ENCODE data around the gene WWOX. TPM values are rescaled to one million over a fixed set of nuclear protein-coding genes. Genes with fewer than 3 reads are reported as not detected.

WWOX gene
- total and polyA plus RNA-seq, 2 of the 13 experiments (the other 11 are each of a cell fraction or from before 2014, with no cell fraction given): 9.1 to 37.4 TPM

DNA sequence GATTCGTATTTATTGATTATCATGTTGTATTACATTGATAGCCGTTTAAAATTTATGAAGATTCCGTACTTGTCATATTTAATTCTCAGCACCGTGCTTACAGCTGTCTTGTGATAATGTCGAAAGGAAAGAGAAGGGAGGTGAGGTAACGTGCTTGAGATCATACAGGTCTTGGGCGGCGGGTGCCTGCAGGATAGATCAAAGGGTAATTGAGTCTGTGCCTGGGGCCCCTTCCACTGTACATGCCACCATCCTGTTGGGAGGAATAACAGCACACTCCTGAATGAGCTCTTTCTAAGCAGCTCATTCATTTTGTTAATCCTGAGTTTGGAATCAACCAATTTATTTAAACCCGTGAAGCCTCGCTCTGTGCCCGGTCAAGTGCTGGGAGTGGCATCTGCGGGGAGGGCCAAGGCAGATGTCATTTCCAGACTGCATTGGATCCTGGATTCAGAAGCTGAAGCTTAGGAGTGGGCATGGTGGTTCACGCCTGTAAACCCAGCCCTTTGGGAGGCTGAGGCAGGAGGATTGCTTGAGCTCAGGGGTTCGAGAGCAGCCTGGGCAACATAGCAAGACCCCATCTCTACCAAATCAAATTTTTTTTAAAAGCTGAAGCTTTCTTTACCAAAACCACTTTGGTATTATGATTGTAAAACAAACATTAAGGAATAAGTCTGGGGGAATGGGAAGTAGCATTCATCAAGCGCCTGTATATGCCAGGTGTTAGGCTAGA is 25.8 kb downstream of the WWOX start:
- H3K27me3 ChIP-seq (ENCODE audit: control insufficient read depth in 1 of 2, insufficient read depth in 2 of 2, low read length in 2 of 2): no peaks in the 10 kb centered on the region
- BruUV-seq (replicated peaks): no TSS peak
- in situ Hi-C loops (cut with HindIII; ENCODE audit: extremely low pct_ligation_motif_present, low pct_unique_long_range_greater_than_20kb): loop anchor here (10.0 kb wide), 1 partner anchor 360 kb away; no protein-coding TSS in a partner anchor
- intact Hi-C loops (cut with micrococcal nuclease; ENCODE audit: unreplicated experiment): loop anchor here (10.0 kb wide), 1 partner anchor 60 kb away; no protein-coding TSS in a partner anchor
- no peaks in the 10 kb centered on the region for H4K20me1 ChIP-seq (ENCODE audit: insufficient read depth, low read length)
- peaks cover 40% of the 10 kb centered on the region for H3K4me1 ChIP-seq (ENCODE audit: insufficient read depth, low read length)
- FAIRE-seq (no peak), ATAC-seq (no peak), DNase-seq (ENCODE audit: low spot score) (no peak)
- POLR2A ChIA-PET: interaction anchor here (0.9 to 2.8 kb wide), 2 partner anchors 9 to 10 kb away, joined by 3 to 9 read pairs; no protein-coding TSS in a partner anchor
- H2AFZ ChIP-seq (ENCODE audit: low read length): no peak overlapping the region
- no peaks in the 10 kb centered on the region for H3K9me3 ChIP-seq (ENCODE audit: low read length)
- CTCF ChIA-PET (ENCODE audit: low intra/inter-chr PET ratio, low total read pairs): no interaction called here
- WGBS (ENCODE audit: low lambda C conversion rate): 86% methylated on average over 15 of the region's 15 CpGs
- H3K4me3 ChIP-seq (replicated peaks in 1 of 3; ENCODE audit: insufficient read depth in 1 of 3, low read depth in 2 of 3, low read length in 3 of 3): no peak overlapping the region
- H3K79me2 ChIP-seq (ENCODE audit: insufficient read depth, low read length): no peaks in the 10 kb centered on the region
- H3K9ac ChIP-seq (ENCODE audit: insufficient read depth, low read depth, low read length): no peak overlapping the region
- no peaks in the 10 kb centered on the region for H3K36me3 ChIP-seq (replicated peaks in 1 of 2; ENCODE audit: control insufficient read depth in 1 of 2, insufficient read depth in 2 of 2, low read length in 2 of 2)
- H3K4me2 ChIP-seq (ENCODE audit: low read depth, low read length): no peak overlapping the region
- no peak overlapping the region for H3K27ac ChIP-seq (ENCODE audit: extremely low read length, insufficient read depth, low read length)
- TF ChIP-seq AGO2 (optimal IDR thresholded peaks at IDR 0.05; ENCODE audit: low read depth, low read length) (no peak), KDM3A (CRISPR knock-in tag; IDR thresholded peaks at IDR 0.05; ENCODE audit: low read depth) (no peak)
- TF ChIP-seq, protein P1, sequence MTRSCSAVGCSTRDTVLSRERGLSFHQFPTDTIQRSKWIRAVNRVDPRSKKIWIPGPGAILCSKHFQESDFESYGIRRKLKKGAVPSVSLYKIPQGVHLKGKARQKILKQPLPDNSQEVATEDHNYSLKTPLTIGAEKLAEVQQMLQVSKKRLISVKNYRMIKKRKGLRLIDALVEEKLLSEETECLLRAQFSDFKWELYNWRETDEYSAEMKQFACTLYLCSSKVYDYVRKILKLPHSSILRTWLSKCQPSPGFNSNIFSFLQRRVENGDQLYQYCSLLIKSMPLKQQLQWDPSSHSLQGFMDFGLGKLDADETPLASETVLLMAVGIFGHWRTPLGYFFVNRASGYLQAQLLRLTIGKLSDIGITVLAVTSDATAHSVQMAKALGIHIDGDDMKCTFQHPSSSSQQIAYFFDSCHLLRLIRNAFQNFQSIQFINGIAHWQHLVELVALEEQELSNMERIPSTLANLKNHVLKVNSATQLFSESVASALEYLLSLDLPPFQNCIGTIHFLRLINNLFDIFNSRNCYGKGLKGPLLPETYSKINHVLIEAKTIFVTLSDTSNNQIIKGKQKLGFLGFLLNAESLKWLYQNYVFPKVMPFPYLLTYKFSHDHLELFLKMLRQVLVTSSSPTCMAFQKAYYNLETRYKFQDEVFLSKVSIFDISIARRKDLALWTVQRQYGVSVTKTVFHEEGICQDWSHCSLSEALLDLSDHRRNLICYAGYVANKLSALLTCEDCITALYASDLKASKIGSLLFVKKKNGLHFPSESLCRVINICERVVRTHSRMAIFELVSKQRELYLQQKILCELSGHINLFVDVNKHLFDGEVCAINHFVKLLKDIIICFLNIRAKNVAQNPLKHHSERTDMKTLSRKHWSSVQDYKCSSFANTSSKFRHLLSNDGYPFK (CRISPR knock-in tag; IDR thresholded peaks at IDR 0.05; ENCODE audit: borderline replicate concordance): no peak
- TF ChIP-seq, protein P2, sequence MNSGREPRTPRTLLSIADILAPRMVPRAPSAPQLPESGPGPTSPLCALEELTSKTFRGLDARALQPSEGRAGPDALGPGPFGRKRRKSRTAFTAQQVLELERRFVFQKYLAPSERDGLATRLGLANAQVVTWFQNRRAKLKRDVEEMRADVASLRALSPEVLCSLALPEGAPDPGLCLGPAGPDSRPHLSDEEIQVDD (CRISPR knock-in tag; IDR thresholded peaks at IDR 0.05; ENCODE audit: borderline replicate concordance): no peak
- TF ChIP-seq, protein P3, sequence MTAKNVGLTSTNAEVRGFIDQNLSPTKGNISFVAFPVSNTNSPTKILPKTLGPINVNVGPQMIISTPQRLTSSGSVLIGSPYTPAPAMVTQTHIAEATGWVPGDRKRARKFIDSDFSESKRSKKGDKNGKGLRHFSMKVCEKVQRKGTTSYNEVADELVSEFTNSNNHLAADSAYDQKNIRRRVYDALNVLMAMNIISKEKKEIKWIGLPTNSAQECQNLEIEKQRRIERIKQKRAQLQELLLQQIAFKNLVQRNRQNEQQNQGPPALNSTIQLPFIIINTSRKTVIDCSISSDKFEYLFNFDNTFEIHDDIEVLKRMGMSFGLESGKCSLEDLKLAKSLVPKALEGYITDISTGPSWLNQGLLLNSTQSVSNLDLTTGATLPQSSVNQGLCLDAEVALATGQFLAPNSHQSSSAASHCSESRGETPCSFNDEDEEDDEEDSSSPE (CRISPR knock-in tag; IDR thresholded peaks at IDR 0.05): no peak
- TF ChIP-seq, protein P4, sequence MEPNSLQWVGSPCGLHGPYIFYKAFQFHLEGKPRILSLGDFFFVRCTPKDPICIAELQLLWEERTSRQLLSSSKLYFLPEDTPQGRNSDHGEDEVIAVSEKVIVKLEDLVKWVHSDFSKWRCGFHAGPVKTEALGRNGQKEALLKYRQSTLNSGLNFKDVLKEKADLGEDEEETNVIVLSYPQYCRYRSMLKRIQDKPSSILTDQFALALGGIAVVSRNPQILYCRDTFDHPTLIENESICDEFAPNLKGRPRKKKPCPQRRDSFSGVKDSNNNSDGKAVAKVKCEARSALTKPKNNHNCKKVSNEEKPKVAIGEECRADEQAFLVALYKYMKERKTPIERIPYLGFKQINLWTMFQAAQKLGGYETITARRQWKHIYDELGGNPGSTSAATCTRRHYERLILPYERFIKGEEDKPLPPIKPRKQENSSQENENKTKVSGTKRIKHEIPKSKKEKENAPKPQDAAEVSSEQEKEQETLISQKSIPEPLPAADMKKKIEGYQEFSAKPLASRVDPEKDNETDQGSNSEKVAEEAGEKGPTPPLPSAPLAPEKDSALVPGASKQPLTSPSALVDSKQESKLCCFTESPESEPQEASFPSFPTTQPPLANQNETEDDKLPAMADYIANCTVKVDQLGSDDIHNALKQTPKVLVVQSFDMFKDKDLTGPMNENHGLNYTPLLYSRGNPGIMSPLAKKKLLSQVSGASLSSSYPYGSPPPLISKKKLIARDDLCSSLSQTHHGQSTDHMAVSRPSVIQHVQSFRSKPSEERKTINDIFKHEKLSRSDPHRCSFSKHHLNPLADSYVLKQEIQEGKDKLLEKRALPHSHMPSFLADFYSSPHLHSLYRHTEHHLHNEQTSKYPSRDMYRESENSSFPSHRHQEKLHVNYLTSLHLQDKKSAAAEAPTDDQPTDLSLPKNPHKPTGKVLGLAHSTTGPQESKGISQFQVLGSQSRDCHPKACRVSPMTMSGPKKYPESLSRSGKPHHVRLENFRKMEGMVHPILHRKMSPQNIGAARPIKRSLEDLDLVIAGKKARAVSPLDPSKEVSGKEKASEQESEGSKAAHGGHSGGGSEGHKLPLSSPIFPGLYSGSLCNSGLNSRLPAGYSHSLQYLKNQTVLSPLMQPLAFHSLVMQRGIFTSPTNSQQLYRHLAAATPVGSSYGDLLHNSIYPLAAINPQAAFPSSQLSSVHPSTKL (CRISPR knock-in tag; IDR thresholded peaks at IDR 0.05): 0 out of 2 replicates have a peak, but pooled peaks have one; percentile 16
- TF ChIP-seq, protein P5, sequence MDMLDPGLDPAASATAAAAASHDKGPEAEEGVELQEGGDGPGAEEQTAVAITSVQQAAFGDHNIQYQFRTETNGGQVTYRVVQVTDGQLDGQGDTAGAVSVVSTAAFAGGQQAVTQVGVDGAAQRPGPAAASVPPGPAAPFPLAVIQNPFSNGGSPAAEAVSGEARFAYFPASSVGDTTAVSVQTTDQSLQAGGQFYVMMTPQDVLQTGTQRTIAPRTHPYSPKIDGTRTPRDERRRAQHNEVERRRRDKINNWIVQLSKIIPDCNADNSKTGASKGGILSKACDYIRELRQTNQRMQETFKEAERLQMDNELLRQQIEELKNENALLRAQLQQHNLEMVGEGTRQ (IDR thresholded peaks at IDR 0.05; ENCODE audit: low read depth, low read length): no peak
- TF ChIP-seq, protein P5 (CRISPR knock-in tag; IDR thresholded peaks at IDR 0.05; ENCODE audit: borderline replicate concordance): no peak
